ENCODE results near the gene EPB41L4B.

EPB41L4B gene

GRCh38 chr9:109182550-109182939 lies 138.3 kb downstream of the EPB41L4B start (continued):
- TF ChIP-seq ZNF354C (tag by site-specific recombination; IDR thresholded peaks at IDR 0.05; ENCODE audit: borderline replicate concordance, low read depth) (no peak), ZNF623 (tag by site-specific recombination; IDR thresholded peaks at IDR 0.05) (no peak)

GRCh38 chr9:109181284-109181683 lies 139.6 kb downstream of the EPB41L4B start:
- Histone ChIP-seq H3K36me3 (ENCODE audit: control insufficient read depth in 2 of 2, insufficient read depth in 1 of 2, low read length in 2 of 2) (no peaks in the 10 kb centered on the region), H3K4me3 (ENCODE audit: low read depth, low read length) (no peak overlapping the region), H3K27ac (ENCODE audit: extremely low read depth, low read depth, low read length) (no peak overlapping the region), H3K9me3 (ENCODE audit: control insufficient read depth, insufficient read depth, low read depth, low read length) (no peaks in the 10 kb centered on the region), H3K4me1 (ENCODE audit: control insufficient read depth, insufficient read depth, low read length) (no peaks in the 10 kb centered on the region)
- ChIA-PET POLR2A (no interaction called here), CTCF (no interaction called here)
- TF ChIP-seq ZBTB10 (tag by site-specific recombination; IDR thresholded peaks at IDR 0.05) (no peak), ZNF239 (tag by site-specific recombination; IDR thresholded peaks at IDR 0.05) (no peak), ZNF626 (tag by site-specific recombination; IDR thresholded peaks at IDR 0.05) (no peak), HOXC10 (CRISPR knock-in tag; IDR thresholded peaks at IDR 0.05) (no peak)

GRCh38 chr9:109179801-109180523 lies 140.9 kb downstream of the EPB41L4B start:
- ChIA-PET CTCF (no interaction called here), POLR2A (no interaction called here)
- Histone ChIP-seq H3K4me1 (ENCODE audit: control insufficient read depth, insufficient read depth, low read length) (no peaks in the 10 kb centered on the region), H3K27ac (ENCODE audit: extremely low read depth, low read depth, low read length) (no peak overlapping the region), H3K9me3 (ENCODE audit: control insufficient read depth, insufficient read depth, low read depth, low read length) (no peaks in the 10 kb centered on the region), H3K4me3 (ENCODE audit: low read depth, low read length) (no peak overlapping the region), H3K36me3 (ENCODE audit: control insufficient read depth in 2 of 2, insufficient read depth in 1 of 2, low read length in 2 of 2) (no peaks in the 10 kb centered on the region)
- TF ChIP-seq ZIC2 (tag by site-specific recombination; IDR thresholded peaks at IDR 0.05) (peak; percentile 55), ZNF501 (tag by site-specific recombination; IDR thresholded peaks at IDR 0.05) (no peak), ZNF10 (tag by site-specific recombination; IDR thresholded peaks at IDR 0.05) (no peak)

GRCh38 chr9:109176963-109177362 lies 143.9 kb downstream of the EPB41L4B start:
- H3K9me3 ChIP-seq (ENCODE audit: control insufficient read depth, insufficient read depth, low read depth, low read length): no peaks in the 10 kb centered on the region
- H3K27ac ChIP-seq (ENCODE audit: extremely low read depth, low read depth, low read length): no peak overlapping the region
- ChIA-PET CTCF (interaction anchor here (0.9 kb wide), 1 partner anchor 67 kb away, joined by 3 read pairs; no protein-coding TSS in a partner anchor), POLR2A (no interaction called here)
- no peaks in the 10 kb centered on the region for H3K36me3 ChIP-seq (ENCODE audit: control insufficient read depth in 2 of 2, insufficient read depth in 1 of 2, low read length in 2 of 2)
- no peak overlapping the region for H3K4me3 ChIP-seq (ENCODE audit: low read depth, low read length)
- no peaks in the 10 kb centered on the region for H3K4me1 ChIP-seq (ENCODE audit: control insufficient read depth, insufficient read depth, low read length)
- no peak for TF ChIP-seq ZNF354C (tag by site-specific recombination; IDR thresholded peaks at IDR 0.05; ENCODE audit: borderline replicate concordance, low read depth)
- no peak for TF ChIP-seq KLF10 (tag by site-specific recombination; IDR thresholded peaks at IDR 0.05)
- no peak for TF ChIP-seq ZSCAN18 (tag by site-specific recombination; IDR thresholded peaks at IDR 0.05)
- TF ChIP-seq ZNF518A (tag by site-specific recombination; conservative IDR thresholded peaks at IDR 0.05; ENCODE audit: low read depth): no peak
- no peak for TF ChIP-seq ZNF704 (tag by site-specific recombination; IDR thresholded peaks at IDR 0.05)
- TF ChIP-seq ZNF302 (tag by site-specific recombination; IDR thresholded peaks at IDR 0.05; ENCODE audit: low read depth): no peak
- TF ChIP-seq ZNF362 (tag by site-specific recombination; IDR thresholded peaks at IDR 0.05): no peak
- TF ChIP-seq MEIS1 (CRISPR knock-in tag; IDR thresholded peaks at IDR 0.05; ENCODE audit: borderline replicate concordance): no peak
- TF ChIP-seq ZNF324 (tag by site-specific recombination; IDR thresholded peaks at IDR 0.05): no peak
- no peak for TF ChIP-seq ZNF2 (tag by site-specific recombination; IDR thresholded peaks at IDR 0.05)

Data from HEK293 (cell line).